Measurements from ENCODE around the gene C6orf132. TPM values are rescaled to one million over a fixed set of nuclear protein-coding genes. Genes with fewer than 3 reads are reported as not detected.

The C6orf132 gene
- total RNA-seq, 4 donors from 2014 or later = 26.1 to 96.9 (median 43.2) TPM

DNA sequence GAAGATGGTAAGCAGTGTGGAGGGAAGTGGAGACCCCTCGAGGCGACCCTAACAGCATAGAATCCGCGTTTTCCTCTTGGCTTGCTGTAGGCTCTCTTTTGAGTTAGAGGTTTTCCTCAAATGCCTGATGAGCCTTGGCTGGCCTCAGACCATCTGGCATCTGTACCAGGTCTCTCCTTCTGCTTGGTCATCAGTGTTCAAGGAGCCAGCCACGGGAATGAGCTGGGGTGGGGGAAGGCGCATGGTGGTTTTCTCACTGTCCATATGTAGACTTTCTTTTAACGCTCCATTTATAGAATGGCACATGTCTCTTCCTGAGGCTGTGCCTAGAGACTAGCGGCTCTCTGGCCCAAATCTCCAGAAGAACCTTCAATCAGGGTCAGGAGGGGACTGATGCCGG lies 22.6 kb upstream of the C6orf132 start:
- Histone ChIP-seq H3K36me3 (no peaks in the 10 kb centered on the region), H3K27me3 (no peaks in the 10 kb centered on the region), H3K9me3 (no peaks in the 10 kb centered on the region), H3K4me1 (peaks cover 0 to 4% (median 1%) of the 10 kb centered on the region in 4 donors), H3K4me3 (no peak overlapping the region), H3K27ac (no peak overlapping the region)
- in situ Hi-C loops (cut with MboI; ENCODE audit: low pct_ligation_motif_present in 1 of 4, low pct_unique_long_range_greater_than_20kb in 1 of 4, low sequenced_read_pairs in 3 of 4) (loop anchor here in 3 of 4 donors (5.0 to 10.0 kb wide), 2 partner anchors 78 to 90 kb away; no protein-coding TSS in a partner anchor), intact Hi-C loops (cut with DNase I; ENCODE audit: low total_unique reads) (no loop called here)
- DNase-seq = no peak
- TF ChIP-seq EP300 (IDR thresholded peaks at IDR 0.05; ENCODE audit: low read depth) (no peak), POLR2AphosphoS5 (IDR thresholded peaks at IDR 0.05) (no peak), POLR2A (IDR thresholded peaks at IDR 0.05) (no peak)
- TF ChIP-seq, protein P1, sequence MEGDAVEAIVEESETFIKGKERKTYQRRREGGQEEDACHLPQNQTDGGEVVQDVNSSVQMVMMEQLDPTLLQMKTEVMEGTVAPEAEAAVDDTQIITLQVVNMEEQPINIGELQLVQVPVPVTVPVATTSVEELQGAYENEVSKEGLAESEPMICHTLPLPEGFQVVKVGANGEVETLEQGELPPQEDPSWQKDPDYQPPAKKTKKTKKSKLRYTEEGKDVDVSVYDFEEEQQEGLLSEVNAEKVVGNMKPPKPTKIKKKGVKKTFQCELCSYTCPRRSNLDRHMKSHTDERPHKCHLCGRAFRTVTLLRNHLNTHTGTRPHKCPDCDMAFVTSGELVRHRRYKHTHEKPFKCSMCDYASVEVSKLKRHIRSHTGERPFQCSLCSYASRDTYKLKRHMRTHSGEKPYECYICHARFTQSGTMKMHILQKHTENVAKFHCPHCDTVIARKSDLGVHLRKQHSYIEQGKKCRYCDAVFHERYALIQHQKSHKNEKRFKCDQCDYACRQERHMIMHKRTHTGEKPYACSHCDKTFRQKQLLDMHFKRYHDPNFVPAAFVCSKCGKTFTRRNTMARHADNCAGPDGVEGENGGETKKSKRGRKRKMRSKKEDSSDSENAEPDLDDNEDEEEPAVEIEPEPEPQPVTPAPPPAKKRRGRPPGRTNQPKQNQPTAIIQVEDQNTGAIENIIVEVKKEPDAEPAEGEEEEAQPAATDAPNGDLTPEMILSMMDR (IDR thresholded peaks at IDR 0.05) = no peak
- WGBS, 2 donors (ENCODE audit: low coverage in 1 of 2) = 78 to 85% methylated on average over 5 to 9 of the region's 9 CpGs

DNA sequence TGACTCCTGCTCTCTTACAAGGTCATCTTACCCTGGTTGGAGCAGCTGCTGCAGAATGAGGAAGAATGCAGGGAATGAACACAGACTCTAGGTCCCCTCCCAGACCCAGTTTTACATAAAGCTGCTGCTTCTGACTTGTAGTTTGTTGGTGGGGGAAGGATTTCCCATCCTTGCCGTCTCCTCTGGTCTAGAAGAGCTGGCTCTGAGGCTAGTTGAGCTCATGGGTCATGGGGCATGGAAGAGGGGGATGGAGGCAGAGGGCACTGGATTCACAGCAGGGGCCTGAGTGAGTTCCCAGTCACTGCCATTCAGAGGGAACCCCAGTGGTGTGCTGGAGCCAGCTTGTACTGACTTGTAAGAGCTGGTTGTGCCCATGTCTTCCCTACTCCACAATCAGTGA lies 21.6 kb upstream of the C6orf132 start:
- in situ Hi-C loops (cut with MboI; ENCODE audit: low pct_ligation_motif_present in 1 of 4, low pct_unique_long_range_greater_than_20kb in 1 of 4, low sequenced_read_pairs in 3 of 4) = loop anchor here in 2 of 4 donors (10.0 kb wide), 1 partner anchor 89 kb away; no protein-coding TSS in a partner anchor
- TF ChIP-seq, protein P1 (IDR thresholded peaks at IDR 0.05) = no peak
- no peak for TF ChIP-seq EP300 (IDR thresholded peaks at IDR 0.05; ENCODE audit: low read depth)
- intact Hi-C loops (cut with DNase I; ENCODE audit: low total_unique reads) = no loop called here
- no peaks in the 10 kb centered on the region for H3K9me3 ChIP-seq
- H3K4me1 ChIP-seq = peaks cover 0 to 4% (median 1%) of the 10 kb centered on the region in 4 donors
- H3K4me3 ChIP-seq = no peak overlapping the region
- H3K27me3 ChIP-seq = no peaks in the 10 kb centered on the region
- H3K36me3 ChIP-seq = no peaks in the 10 kb centered on the region
- no peak overlapping the region for H3K27ac ChIP-seq
- WGBS, 2 donors (ENCODE audit: low coverage in 1 of 2) = 42% methylated on average over 1 of the region's 1 CpG; no CpG with 5 or more reads in 1 of the 2 donors
- DNase-seq = no peak

DNA sequence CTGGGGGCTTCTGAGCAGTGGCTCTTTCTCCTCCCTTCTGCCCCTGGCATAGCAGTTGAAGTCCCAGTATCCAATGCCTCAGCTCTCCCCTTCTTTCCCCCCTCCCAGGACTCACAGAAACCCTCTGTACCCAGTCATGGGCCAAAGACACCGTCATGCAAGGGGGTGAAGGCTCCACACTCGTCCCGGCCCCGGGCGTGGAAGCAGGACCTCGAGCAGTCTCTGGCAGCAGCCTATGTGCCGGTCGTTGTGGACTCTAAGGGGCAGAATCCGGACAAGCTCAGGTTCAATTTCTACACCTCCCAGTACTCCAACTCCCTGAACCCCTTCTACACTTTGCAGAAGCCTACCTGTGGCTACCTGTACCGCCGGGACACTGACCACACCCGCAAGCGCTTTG lies 20.4 kb upstream of the C6orf132 start:
- in situ Hi-C loops (cut with MboI; ENCODE audit: low pct_ligation_motif_present in 1 of 4, low pct_unique_long_range_greater_than_20kb in 1 of 4, low sequenced_read_pairs in 3 of 4) = loop anchor here in 2 of 4 donors (10.0 kb wide), 1 partner anchor 88 kb away; no protein-coding TSS in a partner anchor
- no peak for DNase-seq
- Histone ChIP-seq H3K27me3 (no peaks in the 10 kb centered on the region), H3K27ac (no peak overlapping the region), H3K36me3 (no peaks in the 10 kb centered on the region), H3K4me3 (no peak overlapping the region), H3K4me1 (peaks cover 0 to 4% (median 1%) of the 10 kb centered on the region in 4 donors), H3K9me3 (no peaks in the 10 kb centered on the region)
- no peak for TF ChIP-seq POLR2A (IDR thresholded peaks at IDR 0.05)
- TF ChIP-seq, protein P1 (IDR thresholded peaks at IDR 0.05) = no peak
- TF ChIP-seq POLR2AphosphoS5 (IDR thresholded peaks at IDR 0.05) = no peak
- no peak for TF ChIP-seq EP300 (IDR thresholded peaks at IDR 0.05; ENCODE audit: low read depth)
- WGBS, 2 donors (ENCODE audit: low coverage in 1 of 2) = 81% methylated on average over 13 of the region's 13 CpGs; no CpG with 5 or more reads in 1 of the 2 donors
- intact Hi-C loops (cut with DNase I; ENCODE audit: low total_unique reads) = no loop called here

DNA sequence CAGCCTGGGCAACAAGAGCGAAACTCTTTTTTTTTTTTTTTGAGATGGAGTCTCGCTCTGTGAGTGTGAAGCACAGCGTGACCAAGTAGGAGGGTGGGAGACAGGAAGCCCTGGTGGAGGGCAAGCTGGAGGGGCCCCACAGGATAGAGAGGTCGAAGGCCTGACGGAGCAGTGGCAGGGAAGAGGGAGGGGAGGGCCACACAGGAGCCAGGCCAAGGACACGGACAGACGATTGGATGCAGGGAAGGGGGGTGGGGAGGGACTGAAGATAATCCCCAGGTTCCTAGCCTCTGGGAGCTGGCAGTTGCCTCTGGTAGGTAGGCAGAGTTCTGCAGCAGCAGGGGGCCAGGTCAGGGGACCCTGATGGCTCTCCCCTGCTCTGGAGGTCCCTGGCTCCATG lies 20.0 kb upstream of the C6orf132 start:
- intact Hi-C loops (cut with DNase I; ENCODE audit: low total_unique reads) = no loop called here
- no peaks in the 10 kb centered on the region for H3K36me3 ChIP-seq
- 71% methylated on average over 7 of the region's 7 CpGs; no CpG with 5 or more reads in 1 of the 2 donors for WGBS, 2 donors (ENCODE audit: low coverage in 1 of 2)
- no peak overlapping the region for H3K4me3 ChIP-seq
- peaks cover 0 to 4% (median 1%) of the 10 kb centered on the region in 4 donors for H3K4me1 ChIP-seq
- TF ChIP-seq EP300 (IDR thresholded peaks at IDR 0.05; ENCODE audit: low read depth) (no peak), POLR2AphosphoS5 (IDR thresholded peaks at IDR 0.05) (no peak), POLR2A (IDR thresholded peaks at IDR 0.05) (no peak)
- TF ChIP-seq, protein P1 (IDR thresholded peaks at IDR 0.05) = no peak
- DNase-seq = no peak
- in situ Hi-C loops (cut with MboI; ENCODE audit: low pct_ligation_motif_present in 1 of 4, low pct_unique_long_range_greater_than_20kb in 1 of 4, low sequenced_read_pairs in 3 of 4) = loop anchor here in 2 of 4 donors (10.0 kb wide), 1 partner anchor 88 kb away; no protein-coding TSS in a partner anchor
- no peaks in the 10 kb centered on the region for H3K27me3 ChIP-seq
- H3K27ac ChIP-seq = no peak overlapping the region
- no peaks in the 10 kb centered on the region for H3K9me3 ChIP-seq
